ENCODE data around the gene SLC17A2. TPM values are rescaled to one million over a fixed set of nuclear protein-coding genes. Genes with fewer than 3 reads are reported as not detected.

SLC17A2 gene
- total and polyA plus RNA-seq, 2 of the 4 experiments (the other 2 are of a cell fraction), result not detected

Other genes with a start within 250 kb of the SLC17A2 start
- not detected in 2 replicates for gene SLC17A4, start 175.9 kb downstream of the SLC17A2 start, total RNA-seq (2012; rRNA removed)
- gene SLC17A4, start 175.9 kb downstream of the SLC17A2 start, polyA plus RNA-seq (2012; rRNA removed), result not detected in 2 replicates
- not detected in 2 replicates for gene SLC17A1, start 98.6 kb downstream of the SLC17A2 start, total RNA-seq (2012; rRNA removed)
- not detected in 2 replicates for gene SLC17A1, start 98.6 kb downstream of the SLC17A2 start, polyA plus RNA-seq (2012; rRNA removed)
- gene SLC17A3, start 56.4 kb downstream of the SLC17A2 start, total RNA-seq (2012; rRNA removed), result not detected in 2 replicates
- gene SLC17A3, start 56.4 kb downstream of the SLC17A2 start, polyA plus RNA-seq (2012; rRNA removed), result not detected in 2 replicates
- 6.3 and 6.7 TPM in 2 replicates for gene TRIM38, start 32.1 kb upstream of the SLC17A2 start, total RNA-seq (2012; rRNA removed)
- gene TRIM38, start 32.1 kb upstream of the SLC17A2 start, polyA plus RNA-seq (2012; rRNA removed), result 3.3 and 4.1 TPM in 2 replicates
- gene HFE, start 156.7 kb upstream of the SLC17A2 start, total RNA-seq (2012; rRNA removed), result 13.6 and 14.9 TPM in 2 replicates
- 11.7 and 15.7 TPM in 2 replicates for gene HFE, start 156.7 kb upstream of the SLC17A2 start, polyA plus RNA-seq (2012; rRNA removed)

Data from IMR-90 (cell line).